HPDE6-E6E7 (cell line): ENCODE measurements around the gene SPZ1.
"Not testable (repeated sequence)": the region's sequence is repeated elsewhere in the genome, so short reads cannot be mapped to it uniquely, and the experiment has no call there.

Experiments used
- DNase-seq: peaks from one replicate; pipeline ENCODE4 v3.0.0; 2011; ENCODE audit warnings: missing footprints; ENCODE audit errors: extremely low spot score

Gene SPZ1, protein sequence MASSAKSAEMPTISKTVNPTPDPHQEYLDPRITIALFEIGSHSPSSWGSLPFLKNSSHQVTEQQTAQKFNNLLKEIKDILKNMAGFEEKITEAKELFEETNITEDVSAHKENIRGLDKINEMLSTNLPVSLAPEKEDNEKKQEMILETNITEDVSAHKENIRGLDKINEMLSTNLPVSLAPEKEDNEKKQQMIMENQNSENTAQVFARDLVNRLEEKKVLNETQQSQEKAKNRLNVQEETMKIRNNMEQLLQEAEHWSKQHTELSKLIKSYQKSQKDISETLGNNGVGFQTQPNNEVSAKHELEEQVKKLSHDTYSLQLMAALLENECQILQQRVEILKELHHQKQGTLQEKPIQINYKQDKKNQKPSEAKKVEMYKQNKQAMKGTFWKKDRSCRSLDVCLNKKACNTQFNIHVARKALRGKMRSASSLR

DNA sequence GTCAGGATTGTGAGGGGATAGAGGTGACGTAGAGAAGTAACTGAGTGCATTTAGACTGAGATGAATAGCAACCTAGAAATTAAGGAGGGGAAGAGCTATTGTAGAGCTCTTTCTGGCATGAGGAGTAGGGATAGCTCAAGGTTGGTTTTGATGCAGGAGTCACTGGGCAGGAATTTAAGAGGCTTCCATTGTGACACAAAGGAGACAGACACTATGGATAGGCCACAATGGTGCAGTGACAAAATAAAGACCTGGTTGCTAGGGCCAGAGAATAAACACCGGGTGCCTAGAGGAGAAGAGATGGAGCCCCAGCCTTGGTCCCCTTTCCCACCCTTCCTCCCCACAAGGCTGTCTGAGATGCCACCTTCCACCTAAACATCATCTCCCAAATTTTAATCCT, at the start of gene SPZ1:
Gene SPZ1, plus strand, starts transcription at position 301 of the 400 bp plus-strand sequence. CDS start 214 bp downstream, outside the sequence.
- no peak for DNase-seq

DNA sequence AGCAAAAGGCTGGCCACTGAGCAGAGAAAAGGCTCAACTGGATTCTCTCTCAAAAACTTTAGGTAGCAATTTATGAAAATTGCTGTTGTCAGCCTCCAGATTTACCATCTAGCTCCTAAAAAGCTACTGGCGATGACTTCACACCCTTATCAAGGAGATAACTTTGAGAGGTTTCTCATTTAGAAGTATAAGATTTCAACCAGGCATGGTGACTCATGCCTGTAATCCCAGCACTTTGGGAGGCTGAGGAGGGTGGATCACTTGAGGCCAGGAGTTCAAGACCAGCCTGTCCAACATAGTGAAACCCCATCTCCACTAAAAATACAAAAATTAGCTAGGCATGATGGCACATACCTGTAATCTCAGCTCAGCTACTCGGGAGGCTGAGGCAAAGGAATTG, 49.3 kb upstream of the SPZ1 start:
- DNase-seq, result not testable (repeated sequence)

DNA sequence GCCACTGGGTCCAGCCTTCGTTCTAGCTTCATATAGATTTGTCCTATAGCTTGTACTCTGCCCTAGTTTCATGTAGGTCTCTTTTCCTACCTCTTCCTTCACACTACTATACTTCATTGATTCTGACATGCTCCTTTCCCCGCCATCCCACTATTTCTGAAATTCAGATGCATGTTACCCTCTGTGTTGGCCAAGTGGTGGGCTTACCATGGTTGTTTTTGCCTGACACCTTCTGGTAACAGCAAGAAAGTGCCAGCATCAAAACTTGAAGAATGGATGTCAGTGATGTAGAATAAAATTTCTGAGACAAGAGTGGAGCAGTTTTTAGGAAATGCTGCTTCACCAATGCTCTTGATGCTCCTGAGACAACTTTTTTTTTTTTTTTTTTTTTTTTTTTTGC, 44.5 kb upstream of the SPZ1 start:
- no peak for DNase-seq

DNA sequence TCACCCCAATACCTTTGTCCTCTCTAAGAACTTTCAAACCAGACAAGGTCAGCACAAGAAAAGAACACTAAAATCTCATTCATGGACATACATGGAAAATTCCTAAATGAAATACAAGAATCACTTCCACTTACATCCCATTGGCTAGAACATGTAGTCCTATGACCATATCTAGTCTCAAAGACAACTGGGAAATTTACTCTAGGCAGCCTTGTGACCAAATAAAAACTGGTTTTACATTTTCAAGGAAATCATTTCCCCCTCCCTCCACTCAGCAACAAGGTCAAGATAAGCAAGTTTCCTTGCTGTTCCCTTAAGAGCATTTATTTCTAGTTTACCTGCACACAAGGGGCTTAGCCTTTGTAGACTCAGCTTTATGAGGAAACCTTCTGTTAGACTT, 43.6 kb upstream of the SPZ1 start:
- no peak for DNase-seq

DNA sequence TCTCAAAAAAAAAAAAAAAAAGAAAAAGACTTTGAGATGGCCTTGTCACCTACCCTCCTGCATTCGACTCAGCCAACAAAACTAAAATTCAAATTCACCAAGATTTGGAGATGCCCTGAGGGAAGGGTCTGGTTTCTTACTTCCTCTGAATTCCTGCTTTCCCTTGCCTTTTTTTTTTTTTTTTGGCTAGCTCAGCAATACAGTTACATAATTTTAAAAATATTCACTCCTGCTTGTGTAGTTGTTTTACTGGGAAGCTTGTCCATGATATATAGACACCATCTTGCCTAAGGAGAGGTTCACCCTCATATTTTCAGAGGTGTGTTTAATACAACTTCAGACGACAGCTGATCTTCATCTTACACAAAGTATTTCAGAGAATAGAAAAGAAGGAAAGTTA, 42.6 kb upstream of the SPZ1 start:
- no peak for DNase-seq

DNA sequence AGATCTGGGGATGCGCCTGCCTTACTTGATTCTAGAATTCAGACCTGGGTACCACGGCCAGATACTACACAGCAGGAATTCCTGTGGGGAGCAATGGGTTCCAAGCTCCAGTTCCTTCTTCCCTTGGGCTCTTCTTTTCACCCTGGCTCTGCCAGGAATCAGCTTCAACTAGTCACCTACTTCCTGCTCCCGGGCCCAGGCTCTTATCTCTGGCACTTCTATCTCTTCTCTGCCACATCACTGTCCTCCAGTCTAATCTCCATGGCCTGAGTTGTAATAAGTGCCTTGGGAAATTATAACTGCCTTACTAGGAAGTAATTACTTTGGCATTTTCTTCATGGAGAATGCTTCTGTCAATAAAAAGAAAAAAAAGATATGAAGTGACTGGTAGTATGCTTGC, 37.7 kb upstream of the SPZ1 start:
- DNase-seq, result no peak

DNA sequence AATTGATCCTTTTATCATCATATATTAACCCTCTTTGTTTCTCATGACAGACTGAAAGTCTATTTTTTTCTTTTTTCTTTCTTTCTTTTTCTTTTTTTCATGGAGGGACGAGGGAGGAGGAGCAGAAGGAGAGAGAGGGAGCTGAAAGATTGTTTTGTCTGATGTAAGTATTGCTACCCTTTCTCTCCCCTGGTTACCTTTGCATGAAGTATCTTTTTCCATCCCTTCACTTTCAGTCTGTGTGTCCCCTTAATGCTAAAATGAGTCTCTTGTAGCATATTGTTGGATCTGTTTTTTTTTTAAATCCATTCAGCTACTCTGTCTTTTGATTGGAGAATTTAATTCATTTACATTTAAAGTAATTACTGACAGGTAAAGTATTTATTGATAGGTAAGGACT, 36.4 kb upstream of the SPZ1 start:
- DNase-seq, result no peak

DNA sequence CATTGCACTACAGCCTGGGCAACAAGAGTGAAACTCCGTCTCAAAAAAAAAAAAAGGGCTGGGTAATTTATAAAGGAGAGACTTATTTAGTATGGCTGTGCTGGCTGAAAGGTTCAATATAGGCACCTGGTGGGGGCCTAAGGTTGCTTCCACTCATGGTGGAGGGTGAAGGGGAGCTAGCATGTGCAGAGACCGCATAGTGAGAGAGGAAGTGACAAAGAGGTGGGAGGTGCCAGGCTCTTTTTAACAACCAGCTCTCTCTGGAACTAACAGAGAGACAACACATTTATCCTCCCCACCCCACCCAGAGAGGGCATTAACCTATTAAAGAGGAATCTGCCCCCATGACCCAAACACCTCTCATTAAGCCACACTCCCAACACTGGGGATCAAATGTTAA, 35.1 kb upstream of the SPZ1 start:
- DNase-seq, result no peak

DNA sequence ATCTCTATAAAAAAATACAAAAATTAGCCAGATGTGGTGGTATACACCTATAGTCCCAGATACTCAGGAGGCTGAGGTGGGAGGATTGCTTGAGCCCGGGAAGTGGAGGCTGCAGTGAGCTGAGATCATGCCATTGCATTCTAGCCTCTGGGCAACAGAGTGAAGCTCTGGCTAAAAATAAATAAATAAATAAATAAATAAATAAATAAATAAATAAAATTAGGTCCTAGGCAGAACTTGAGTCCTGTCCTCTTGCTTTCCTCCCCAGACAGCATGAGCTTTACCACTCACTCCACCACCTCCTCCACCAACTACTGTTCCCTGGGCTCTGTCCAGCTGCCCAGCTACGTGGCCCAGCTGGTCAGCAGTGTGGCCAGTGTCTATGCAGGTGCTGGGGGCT, 31.6 kb upstream of the SPZ1 start:
- DNase-seq, result no peak

DNA sequence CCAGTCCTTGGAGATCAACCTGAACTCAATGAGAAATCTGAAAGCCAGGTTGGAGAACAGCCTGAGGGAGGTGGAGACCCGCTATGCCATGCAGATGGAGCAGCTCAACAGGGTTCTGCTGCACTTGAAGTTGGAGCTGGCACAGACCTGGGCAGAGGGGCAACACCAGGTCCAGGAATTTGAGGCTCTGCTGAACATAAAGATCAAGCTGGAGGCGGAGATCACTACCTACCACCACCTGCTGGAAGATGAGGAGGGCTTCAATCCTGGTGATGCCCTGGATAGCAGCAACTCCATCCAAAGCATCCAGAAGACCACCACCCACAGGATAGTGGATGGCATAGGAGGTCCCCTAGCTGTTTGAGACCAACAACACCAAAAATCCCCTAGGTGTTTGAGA, 30.5 kb upstream of the SPZ1 start:
- DNase-seq, result no peak

DNA sequence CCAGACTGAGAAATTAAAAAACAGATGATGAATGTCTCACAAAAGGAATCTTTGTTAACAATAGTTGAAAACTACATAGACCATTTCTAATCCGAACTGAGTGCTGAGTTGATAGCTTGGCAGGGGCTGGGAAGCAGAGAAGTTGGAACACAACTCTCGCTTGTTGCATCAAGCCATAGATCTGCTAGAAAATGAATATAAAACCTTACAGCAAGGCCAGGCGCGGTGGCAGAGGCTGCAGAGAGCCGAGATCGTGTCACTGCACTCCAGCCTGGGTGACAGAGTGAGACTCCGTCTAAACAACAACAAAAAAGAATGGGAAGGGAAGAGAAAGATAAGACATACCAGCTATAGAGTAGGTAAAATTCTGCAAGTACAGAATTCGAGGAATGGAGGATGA, 28.0 kb upstream of the SPZ1 start:
- no peak for DNase-seq

DNA sequence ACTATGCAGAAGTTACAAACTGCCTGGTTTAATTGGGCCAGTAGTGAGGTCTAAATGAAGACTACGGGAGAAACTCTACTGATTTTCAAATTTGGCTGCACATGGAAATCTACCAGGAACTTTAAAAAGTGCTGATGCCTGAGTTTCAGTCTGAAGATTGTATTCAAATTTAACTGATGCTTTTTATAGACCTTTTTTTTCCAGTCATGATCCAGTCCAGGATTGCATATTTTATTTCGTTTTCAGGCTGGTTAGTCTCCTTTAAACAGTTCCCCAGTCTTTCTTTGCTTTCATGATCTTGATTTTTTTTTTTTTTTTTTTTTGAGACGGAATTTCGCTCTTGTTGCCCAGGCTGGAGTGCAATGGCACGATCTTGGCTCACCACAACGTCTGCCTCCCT, 23.7 kb upstream of the SPZ1 start:
- no peak for DNase-seq

DNA sequence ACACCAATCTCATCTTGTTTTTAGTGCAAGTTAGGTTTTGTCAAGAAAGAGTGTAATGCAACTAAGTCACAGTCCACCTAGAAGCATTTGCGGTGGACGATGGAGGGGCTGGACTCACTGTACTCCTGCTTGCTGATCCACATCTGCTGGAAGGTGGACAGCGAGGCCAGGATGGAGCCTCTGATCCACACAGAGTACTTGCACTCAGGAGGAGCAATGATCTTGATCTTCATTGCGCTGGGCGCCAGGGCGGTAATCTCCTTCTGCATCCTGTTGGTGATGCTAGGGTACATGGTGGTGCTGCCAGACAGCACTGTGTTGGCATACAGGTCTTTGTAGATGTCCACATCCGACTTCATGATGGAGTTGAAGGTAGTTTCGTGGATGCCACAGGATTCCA, 20.2 kb upstream of the SPZ1 start:
- DNase-seq, result no peak

DNA sequence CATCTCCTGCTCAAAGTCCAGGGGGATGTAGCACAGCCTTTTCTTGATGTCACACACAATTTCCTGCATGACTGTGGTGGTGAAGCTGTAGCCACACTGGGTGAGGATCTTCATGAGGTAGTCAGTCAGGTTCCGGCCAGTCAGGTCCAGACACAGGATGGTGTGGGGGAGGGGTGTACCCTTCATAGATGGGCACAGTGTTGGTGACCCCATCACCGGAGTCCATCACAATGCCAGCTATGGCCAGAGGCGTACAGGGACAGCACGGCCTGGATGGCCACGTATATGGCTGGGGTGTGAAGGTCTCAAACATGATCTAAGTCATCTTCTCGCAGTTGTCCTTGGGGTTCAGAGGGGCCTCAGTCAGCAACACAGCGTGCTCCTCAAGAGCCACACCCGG, 19.7 kb upstream of the SPZ1 start:
- DNase-seq, result no peak

DNA sequence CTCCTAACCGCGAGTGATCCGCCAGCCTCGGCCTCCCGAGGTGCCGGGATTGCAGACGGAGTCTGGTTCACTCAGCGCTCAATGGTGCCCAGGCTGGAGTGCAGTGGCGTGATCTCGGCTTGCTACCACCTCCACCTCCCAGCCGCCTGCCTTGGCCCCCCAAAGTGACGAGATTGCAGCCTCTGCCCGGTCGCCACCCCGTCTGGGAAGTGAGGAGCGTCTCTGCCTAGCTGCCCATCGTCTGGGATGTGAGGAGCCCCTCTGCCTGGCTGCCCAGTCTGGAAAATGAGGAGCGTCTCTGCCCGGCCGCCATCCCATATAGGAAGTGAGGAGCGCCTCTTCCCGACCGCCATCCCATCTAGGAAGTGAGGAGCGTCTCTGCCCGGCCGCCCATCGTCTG, 19.0 kb upstream of the SPZ1 start:
- DNase-seq, result not testable (repeated sequence)

DNA sequence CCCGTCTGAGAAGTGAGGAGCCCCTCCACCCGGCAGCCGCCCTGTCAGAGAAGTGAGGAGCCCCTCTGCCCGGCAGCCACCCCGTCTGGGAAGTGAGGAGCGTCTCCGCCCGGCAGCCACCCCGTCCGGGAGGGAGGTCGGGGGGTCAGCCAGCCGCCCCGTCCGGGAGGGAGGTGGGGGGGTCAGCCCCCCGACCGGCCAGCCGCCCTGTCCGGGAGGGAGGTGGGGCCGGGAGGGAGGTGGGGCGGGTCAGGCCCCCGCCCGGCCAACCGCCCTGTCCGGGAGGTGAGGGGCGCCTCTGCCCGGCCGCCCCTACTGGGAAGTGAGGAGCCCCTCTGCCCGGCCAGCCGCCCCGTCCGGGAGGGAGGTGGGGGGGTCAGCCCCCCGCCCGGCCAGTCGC, 18.5 kb upstream of the SPZ1 start:
- not testable (repeated sequence) for DNase-seq

DNA sequence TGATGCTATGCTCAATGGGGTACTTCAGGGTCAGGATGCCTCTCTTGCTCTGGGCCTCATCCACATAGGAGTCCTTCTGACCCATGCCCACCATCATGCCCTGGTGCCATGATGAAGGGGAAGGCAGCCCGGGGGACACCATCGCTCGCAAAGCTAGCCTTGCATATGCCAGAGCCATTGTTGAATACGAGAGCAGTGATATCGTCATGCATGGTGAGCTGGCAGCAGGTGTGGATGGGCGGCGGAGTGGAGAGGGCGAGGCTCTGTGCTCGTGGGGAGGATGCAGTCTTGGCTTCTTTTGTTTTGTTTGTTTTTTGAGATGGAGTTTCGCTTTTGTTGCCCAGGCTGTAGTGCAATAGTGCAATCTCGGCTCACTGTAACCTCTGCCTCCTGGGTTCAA, 17.2 kb upstream of the SPZ1 start:
- no peak for DNase-seq

DNA sequence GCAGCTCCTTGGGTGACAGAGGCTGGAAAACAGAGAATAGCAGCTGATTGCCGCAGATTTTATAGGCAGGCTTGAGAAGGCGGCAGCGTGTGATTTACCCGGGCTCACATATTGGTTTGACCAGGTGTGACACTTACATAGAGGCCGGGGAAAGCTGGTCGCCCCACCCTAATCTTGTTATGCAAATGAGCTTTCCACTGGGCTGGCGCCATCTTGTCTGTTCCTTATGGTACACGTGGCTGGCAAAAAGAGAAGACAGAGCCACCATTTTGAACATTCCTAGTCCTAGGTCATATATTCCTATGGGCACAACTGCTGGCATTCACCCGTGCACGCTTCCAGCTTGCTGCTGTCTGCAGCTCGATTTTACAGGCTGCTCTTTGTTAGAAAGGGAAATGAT, 11.3 kb upstream of the SPZ1 start:
- no peak for DNase-seq

DNA sequence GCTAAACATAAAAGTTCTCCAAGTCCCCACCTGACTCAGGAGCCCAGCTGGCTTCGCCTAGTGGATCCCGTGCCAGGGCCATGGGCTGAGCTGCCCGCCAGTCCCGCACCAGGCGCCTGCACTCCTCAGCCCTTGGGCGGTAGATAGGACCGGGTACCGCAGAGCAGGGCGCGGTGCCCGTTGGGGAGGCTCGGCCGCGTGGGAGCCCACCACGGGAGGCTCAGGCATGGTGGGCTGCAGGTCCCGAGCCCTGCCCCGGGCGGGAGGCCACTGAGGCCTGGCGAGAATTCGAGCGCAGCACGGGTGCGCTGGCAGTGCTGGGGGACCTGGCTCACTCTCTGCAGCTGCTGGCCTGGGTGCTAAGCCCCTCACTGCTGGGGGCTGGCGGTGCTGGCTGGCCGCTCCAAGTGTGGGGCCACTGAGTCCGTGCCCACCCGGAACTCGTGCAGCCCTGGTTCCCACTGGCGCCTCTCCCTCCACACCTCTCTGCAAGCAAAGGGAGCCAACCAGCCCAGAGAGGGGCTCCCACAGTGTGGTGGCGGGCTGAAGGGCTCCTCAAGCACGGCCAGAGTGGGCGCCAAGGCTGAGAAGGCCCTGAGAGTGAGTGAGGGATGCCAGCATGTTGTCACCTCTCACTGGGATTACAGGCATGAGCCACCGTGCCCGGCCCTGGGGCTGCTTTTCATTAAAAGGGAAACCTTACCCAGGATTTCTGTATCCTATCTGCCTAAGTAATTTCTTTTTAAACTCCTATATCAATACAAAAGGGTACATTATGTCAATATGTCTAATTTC, 9.7 kb upstream of the SPZ1 start:
- DNase-seq, result no peak

DNA sequence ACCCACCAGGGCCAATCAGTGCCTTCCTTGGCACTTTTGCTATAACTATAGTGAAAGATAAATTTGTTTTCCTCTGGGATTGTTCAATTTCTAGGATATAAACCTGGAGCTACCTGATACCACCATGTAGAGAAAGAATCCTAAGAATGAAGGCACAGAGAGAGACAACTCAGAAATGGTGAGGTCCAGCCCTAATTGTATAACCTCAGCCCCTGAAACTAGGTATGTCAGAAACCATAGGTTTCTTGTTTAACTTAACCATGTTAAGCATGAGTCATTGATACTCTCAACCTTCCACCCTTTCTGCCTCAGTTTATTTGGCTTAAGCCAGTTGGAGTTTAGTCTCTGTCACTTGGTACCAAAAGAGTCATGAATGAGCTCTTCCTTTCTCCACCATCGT, 4.6 kb upstream of the SPZ1 start:
- DNase-seq, result no peak

DNA sequence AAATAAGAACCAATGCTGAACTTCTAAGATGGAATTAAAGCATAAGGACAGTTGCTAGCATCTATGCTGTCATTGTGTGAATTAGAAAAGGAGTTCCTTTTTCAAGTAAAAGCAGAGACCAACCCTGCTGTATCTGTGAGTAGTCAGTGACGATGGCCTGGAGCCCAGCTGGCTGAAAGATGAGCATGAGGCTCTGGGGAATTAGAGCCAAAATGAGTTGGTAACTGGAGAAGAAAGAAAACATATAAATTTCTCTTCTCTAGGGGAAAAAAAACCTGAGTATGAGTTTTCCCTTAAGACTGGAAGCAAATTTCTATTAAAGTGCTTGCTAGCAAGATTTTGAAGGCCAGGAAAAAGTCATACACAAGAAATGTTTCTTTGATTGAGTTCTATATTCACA, 1.6 kb upstream of the SPZ1 start:
- no peak for DNase-seq

DNA sequence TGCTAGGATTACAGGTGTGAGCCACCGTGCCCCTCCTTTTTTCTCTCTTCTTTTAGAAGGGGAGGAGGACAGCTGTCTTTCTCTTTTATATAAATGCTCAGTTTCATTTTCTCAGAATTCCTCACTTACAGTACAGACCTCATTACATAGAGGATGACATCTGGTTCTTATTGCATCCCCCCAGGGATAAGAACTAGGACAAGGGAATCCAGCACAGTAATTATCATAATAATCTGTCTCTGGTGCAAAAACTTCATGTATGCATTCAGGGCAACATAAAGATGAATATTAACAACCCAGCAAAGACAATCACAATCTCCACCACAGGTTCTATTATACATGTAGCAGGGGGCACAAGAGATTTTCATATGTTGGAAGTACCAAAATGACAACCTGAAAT, 5.1 kb downstream of the SPZ1 start:
- DNase-seq, result no peak

DNA sequence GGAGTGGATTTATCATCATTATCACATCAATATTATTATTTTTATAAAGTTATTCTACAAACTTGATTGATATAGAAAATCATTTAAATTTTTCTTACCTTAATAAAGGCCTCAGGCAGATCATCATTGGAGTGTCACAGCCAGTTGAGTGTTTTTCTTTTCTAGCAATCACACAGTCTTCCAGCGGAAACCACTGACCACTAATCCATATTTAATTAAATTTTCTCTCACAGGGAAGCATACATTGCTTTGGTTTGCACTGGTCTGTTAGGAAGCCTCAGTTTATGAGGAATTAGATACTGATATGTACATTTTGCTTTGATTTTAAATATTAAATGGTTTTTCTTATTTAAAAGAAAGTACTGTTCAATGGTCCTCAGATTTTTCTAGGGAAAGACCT, 6.7 kb downstream of the SPZ1 start:
- DNase-seq, result no peak
